WTC11 (cell line): ENCODE measurements around the gene FKBP7. TPM values are rescaled to one million over a fixed set of nuclear protein-coding genes. Genes with fewer than 3 reads are reported as not detected.

Experiments used
- ATAC-seq: fragments of 200-7000 bp; cut with Tn5 transposase; 2 replicates; pipeline ENCODE4 v1.10.0; 2021; ENCODE audit warnings: mild to moderate bottlenecking, moderate library complexity
- CTCF ChIA-PET: fragments of 300-600 bp; sonication (Branson Sonifier 250); formaldehyde crosslinking; loops from one replicate; lab custom pipeline; 2021; ENCODE audit warnings: antibody characterized with exemption; lab: Charles Lee
- POLR2A ChIA-PET: fragments of 350-600 bp; sonication (Branson Sonifier 250); formaldehyde crosslinking; loops from one replicate; lab custom pipeline; 2021; ENCODE audit warnings: antibody characterized with exemption; lab: Charles Lee
- DNase-seq: peaks from one replicate; pipeline ENCODE4 v3.0.0; 2021; ENCODE audit warnings: low spot score
- H3K27ac Mint-ChIP-seq: 2 replicates; pipeline ENCODE4 v1.8.0; 2021; ENCODE audit warnings: mixed read lengths
- H3K27me3 Mint-ChIP-seq: 2 replicates; pipeline ENCODE4 v1.8.0; 2021; ENCODE audit warnings: low read depth, mild to moderate bottlenecking, moderate library complexity, mixed read lengths
- H3K36me3 Mint-ChIP-seq: 2 replicates; pipeline ENCODE4 v1.8.0; 2021; ENCODE audit warnings: mixed read lengths
- H3K4me1 Mint-ChIP-seq: 2 replicates; pipeline ENCODE4 v1.8.0; 2022; ENCODE audit warnings: mixed read lengths
- H3K4me3 Mint-ChIP-seq: 2 replicates; pipeline ENCODE4 v1.8.0; 2021; ENCODE audit warnings: mild to moderate bottlenecking, moderate library complexity, mixed read lengths
- H3K9me3 Mint-ChIP-seq: 2 replicates; pipeline ENCODE4 v1.8.0; 2021; ENCODE audit warnings: mixed read lengths
- ATF1 ChIP-seq: sonication (generic); formaldehyde crosslinking; IDR thresholded peaks from 2 replicates; pipeline ENCODE4 v1.8.1; 2023; ENCODE audit warnings: mild to moderate bottlenecking, moderate library complexity, missing genetic modification reagents
- CDX4 ChIP-seq: fragments of 250-450 bp; sonication (Bioruptor Pico); IDR thresholded peaks from 2 replicates; pipeline ENCODE4 v1.9.0; 2021; ENCODE audit warnings: moderate library complexity, mild to moderate bottlenecking, inconsistent platforms, borderline replicate concordance
- CTCF ChIP-seq: fragments of 200-600 bp; IDR thresholded peaks from 2 replicates; pipeline ENCODE4 v1.8.0; 2022; ENCODE audit warnings: antibody characterized with exemption
- E2F4 ChIP-seq: sonication (generic); formaldehyde crosslinking; IDR thresholded peaks from 2 replicates; pipeline ENCODE4 v1.8.1; 2022; ENCODE audit warnings: low read depth, mild to moderate bottlenecking, moderate library complexity, missing genetic modification reagents, borderline replicate concordance
- FOXP1 ChIP-seq: sonication (generic); formaldehyde crosslinking; IDR thresholded peaks from 2 replicates; pipeline ENCODE4 v1.8.0; 2022; ENCODE audit warnings: missing genetic modification reagents, mild to moderate bottlenecking, moderate library complexity, borderline replicate concordance
- GABPB1 ChIP-seq: sonication (generic); formaldehyde crosslinking; IDR thresholded peaks from 2 replicates; pipeline ENCODE4 v1.8.1; 2023; ENCODE audit warnings: mild to moderate bottlenecking, missing genetic modification reagents
- IRF2 ChIP-seq: sonication (generic); formaldehyde crosslinking; IDR thresholded peaks from 2 replicates; pipeline ENCODE4 v1.8.0; 2022; ENCODE audit warnings: low read depth, missing genetic modification reagents, borderline replicate concordance
- JUN ChIP-seq: sonication (generic); formaldehyde crosslinking; IDR thresholded peaks from 2 replicates; pipeline ENCODE4 v1.8.0; 2023; ENCODE audit warnings: mild to moderate bottlenecking, missing genetic modification reagents
- MYBL2 ChIP-seq: sonication (generic); formaldehyde crosslinking; IDR thresholded peaks from 2 replicates; pipeline ENCODE4 v1.8.1; 2023; ENCODE audit warnings: mild to moderate bottlenecking, moderate library complexity, missing genetic modification reagents
- NFE2L1 ChIP-seq: sonication (generic); formaldehyde crosslinking; IDR thresholded peaks from 2 replicates; pipeline ENCODE4 v1.8.1; 2023; ENCODE audit warnings: missing genetic modification reagents
- NFYB ChIP-seq: sonication (generic); formaldehyde crosslinking; conservative IDR thresholded peaks from 2 replicates; pipeline ENCODE4 v1.8.0; 2022; ENCODE audit warnings: low read depth, missing genetic modification reagents
- TEAD4 ChIP-seq: sonication (generic); formaldehyde crosslinking; IDR thresholded peaks from 2 replicates; pipeline ENCODE4 v1.8.0; 2022; ENCODE audit warnings: mild to moderate bottlenecking, missing genetic modification reagents
- ZNF396 ChIP-seq: fragments of 250-450 bp; sonication (Bioruptor Pico); IDR thresholded peaks from 2 replicates; pipeline ENCODE4 v1.8.0; 2021; ENCODE audit warnings: mild to moderate bottlenecking, moderate library complexity, borderline replicate concordance
- total RNA-seq: library from RNA; stranded (reverse); gene quantifications from 3 replicates; pipeline ENCODE4 v1.2.3, GENCODE V29; 2021
- TF ChIP-seq, protein P1 (sequence below): fragments of 250-450 bp; sonication (Bioruptor Pico); IDR thresholded peaks from 2 replicates; pipeline ENCODE4 v1.9.0; 2021; ENCODE audit warnings: mild to moderate bottlenecking
- TF ChIP-seq, protein P2 (sequence below): sonication (generic); formaldehyde crosslinking; IDR thresholded peaks from 2 replicates; pipeline ENCODE4 v1.8.0; 2023; ENCODE audit warnings: missing genetic modification reagents
- TF ChIP-seq, protein P3 (sequence below): sonication (generic); formaldehyde crosslinking; IDR thresholded peaks from 2 replicates; pipeline ENCODE4 v1.8.1; 2023; ENCODE audit warnings: mild to moderate bottlenecking, moderate library complexity, missing genetic modification reagents
- TF ChIP-seq, protein P4 (sequence below): sonication (generic); formaldehyde crosslinking; IDR thresholded peaks from 2 replicates; pipeline ENCODE4 v1.8.1; 2023; ENCODE audit warnings: mild to moderate bottlenecking, missing genetic modification reagents, moderate library complexity
- TF ChIP-seq, protein P5 (sequence below): sonication (generic); formaldehyde crosslinking; IDR thresholded peaks from 2 replicates; pipeline ENCODE4 v1.8.0; 2022; ENCODE audit warnings: mild to moderate bottlenecking, missing genetic modification reagents
- TF ChIP-seq, protein P6 (sequence below): sonication (generic); formaldehyde crosslinking; IDR thresholded peaks from 2 replicates; pipeline ENCODE4 v1.8.1; 2023; ENCODE audit warnings: mild to moderate bottlenecking, missing genetic modification reagents

Gene FKBP7
- total RNA-seq, 1 experiment from 2014 or later: 3.2 TPM

DNA sequence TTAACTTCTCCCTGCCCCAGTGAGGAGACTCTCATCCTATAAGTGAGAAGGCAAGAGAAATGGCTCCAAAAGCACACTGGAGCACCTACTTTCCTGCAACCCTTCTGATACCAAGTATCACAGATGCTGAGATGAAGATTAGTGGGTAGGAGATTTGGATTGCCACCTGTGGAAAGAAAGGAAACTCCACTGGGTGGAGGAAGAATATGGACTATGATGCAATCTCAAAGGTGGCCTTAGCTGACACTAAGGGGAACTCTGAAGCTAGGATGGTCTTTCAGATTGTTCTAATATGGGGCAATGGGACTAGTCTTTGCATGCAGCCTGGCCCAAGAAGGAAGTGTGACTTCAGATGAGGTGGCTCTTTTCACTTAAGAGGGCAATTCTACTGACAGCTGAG is 49.1 kb downstream of the FKBP7 start:
- Mint-ChIP-seq H3K27ac (no peak overlapping the region; the same call in 1 of the 2 replicates), H3K4me3 (no peak overlapping the region), H3K9me3 (peaks cover 19% of the 10 kb centered on the region), H3K27me3 (peaks cover 6% of the 10 kb centered on the region), H3K4me1 (no peaks in the 10 kb centered on the region), H3K36me3 (peaks cover 61% of the 10 kb centered on the region)
- CTCF ChIA-PET: interaction anchor here (2.4 kb wide), 1 partner anchor 15 kb away, joined by 18 read pairs; no protein-coding TSS in a partner anchor
- peak; percentile 51; the same call in 1 of the 2 replicates for TF ChIP-seq GABPB1 (CRISPR knock-in tag)
- no peak for TF ChIP-seq TEAD4 (CRISPR knock-in tag)
- TF ChIP-seq ATF1: no peak
- TF ChIP-seq, protein P1, sequence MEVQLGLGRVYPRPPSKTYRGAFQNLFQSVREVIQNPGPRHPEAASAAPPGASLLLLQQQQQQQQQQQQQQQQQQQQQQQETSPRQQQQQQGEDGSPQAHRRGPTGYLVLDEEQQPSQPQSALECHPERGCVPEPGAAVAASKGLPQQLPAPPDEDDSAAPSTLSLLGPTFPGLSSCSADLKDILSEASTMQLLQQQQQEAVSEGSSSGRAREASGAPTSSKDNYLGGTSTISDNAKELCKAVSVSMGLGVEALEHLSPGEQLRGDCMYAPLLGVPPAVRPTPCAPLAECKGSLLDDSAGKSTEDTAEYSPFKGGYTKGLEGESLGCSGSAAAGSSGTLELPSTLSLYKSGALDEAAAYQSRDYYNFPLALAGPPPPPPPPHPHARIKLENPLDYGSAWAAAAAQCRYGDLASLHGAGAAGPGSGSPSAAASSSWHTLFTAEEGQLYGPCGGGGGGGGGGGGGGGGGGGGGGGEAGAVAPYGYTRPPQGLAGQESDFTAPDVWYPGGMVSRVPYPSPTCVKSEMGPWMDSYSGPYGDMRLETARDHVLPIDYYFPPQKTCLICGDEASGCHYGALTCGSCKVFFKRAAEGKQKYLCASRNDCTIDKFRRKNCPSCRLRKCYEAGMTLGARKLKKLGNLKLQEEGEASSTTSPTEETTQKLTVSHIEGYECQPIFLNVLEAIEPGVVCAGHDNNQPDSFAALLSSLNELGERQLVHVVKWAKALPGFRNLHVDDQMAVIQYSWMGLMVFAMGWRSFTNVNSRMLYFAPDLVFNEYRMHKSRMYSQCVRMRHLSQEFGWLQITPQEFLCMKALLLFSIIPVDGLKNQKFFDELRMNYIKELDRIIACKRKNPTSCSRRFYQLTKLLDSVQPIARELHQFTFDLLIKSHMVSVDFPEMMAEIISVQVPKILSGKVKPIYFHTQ (CRISPR knock-in tag): no peak
- DNase-seq (no peak), ATAC-seq (no peak)
- POLR2A ChIA-PET: no interaction called here

- CTCF ChIA-PET: interaction anchor here (2.4 kb wide), 1 partner anchor 14 kb away, joined by 18 read pairs; no protein-coding TSS in a partner anchor
- TF ChIP-seq, protein P2, sequence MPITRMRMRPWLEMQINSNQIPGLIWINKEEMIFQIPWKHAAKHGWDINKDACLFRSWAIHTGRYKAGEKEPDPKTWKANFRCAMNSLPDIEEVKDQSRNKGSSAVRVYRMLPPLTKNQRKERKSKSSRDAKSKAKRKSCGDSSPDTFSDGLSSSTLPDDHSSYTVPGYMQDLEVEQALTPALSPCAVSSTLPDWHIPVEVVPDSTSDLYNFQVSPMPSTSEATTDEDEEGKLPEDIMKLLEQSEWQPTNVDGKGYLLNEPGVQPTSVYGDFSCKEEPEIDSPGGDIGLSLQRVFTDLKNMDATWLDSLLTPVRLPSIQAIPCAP (CRISPR knock-in tag): no peak
- TF ChIP-seq GABPB1 (CRISPR knock-in tag): peak; percentile 14; the same call in 1 of the 2 replicates
- TF ChIP-seq JUN (CRISPR knock-in tag): no peak
- TF ChIP-seq FOXP1: no peak
- TF ChIP-seq, all 79 proteins: peak for 1
- POLR2A ChIA-PET: no interaction called here
- DNase-seq (no peak), ATAC-seq (no peak)
- H3K36me3 Mint-ChIP-seq: peaks cover 54% of the 10 kb centered on the region
- no peaks in the 10 kb centered on the region for H3K4me1 Mint-ChIP-seq
- peaks cover 19% of the 10 kb centered on the region for H3K9me3 Mint-ChIP-seq
- no peak overlapping the region for H3K27ac Mint-ChIP-seq
- H3K27me3 Mint-ChIP-seq: peaks cover 6% of the 10 kb centered on the region
- no peak overlapping the region for H3K4me3 Mint-ChIP-seq
Measured at GRCh38 chr2:178428396-178428806, 50.0 kb downstream of the FKBP7 start.

DNA sequence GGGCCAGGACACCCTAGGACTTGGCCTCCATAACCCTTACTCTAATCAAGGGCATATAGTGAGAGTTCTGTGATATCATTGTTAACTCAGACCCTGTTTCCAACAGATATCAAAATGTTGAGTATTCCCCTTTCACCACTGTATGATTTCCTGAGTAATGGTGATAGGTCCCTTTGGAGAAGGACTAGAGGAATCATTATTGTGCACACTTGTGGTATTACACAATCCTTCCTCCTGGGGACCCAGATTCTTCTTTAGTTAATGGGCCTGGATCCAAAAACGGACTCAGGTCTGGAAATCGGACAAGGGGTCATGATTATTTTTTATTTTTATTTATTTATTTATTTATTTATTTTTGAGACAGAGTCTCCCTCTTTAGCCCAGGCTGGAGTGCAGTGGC is 50.9 kb downstream of the FKBP7 start:
- DNase-seq: no peak
- H3K9me3 Mint-ChIP-seq: peaks cover 19% of the 10 kb centered on the region
- H3K36me3 Mint-ChIP-seq: peaks cover 47% of the 10 kb centered on the region
- no peak overlapping the region for H3K27ac Mint-ChIP-seq
- H3K4me3 Mint-ChIP-seq: no peak overlapping the region
- ChIA-PET POLR2A (no interaction called here), CTCF (interaction anchor here (2.4 kb wide), 1 partner anchor 13 kb away, joined by 18 read pairs; no protein-coding TSS in a partner anchor)
- H3K27me3 Mint-ChIP-seq: peaks cover 6% of the 10 kb centered on the region
- H3K4me1 Mint-ChIP-seq: no peaks in the 10 kb centered on the region
- no peak for ATAC-seq
- TF ChIP-seq CDX4 (CRISPR knock-in tag): no peak
- TF ChIP-seq, protein P3, sequence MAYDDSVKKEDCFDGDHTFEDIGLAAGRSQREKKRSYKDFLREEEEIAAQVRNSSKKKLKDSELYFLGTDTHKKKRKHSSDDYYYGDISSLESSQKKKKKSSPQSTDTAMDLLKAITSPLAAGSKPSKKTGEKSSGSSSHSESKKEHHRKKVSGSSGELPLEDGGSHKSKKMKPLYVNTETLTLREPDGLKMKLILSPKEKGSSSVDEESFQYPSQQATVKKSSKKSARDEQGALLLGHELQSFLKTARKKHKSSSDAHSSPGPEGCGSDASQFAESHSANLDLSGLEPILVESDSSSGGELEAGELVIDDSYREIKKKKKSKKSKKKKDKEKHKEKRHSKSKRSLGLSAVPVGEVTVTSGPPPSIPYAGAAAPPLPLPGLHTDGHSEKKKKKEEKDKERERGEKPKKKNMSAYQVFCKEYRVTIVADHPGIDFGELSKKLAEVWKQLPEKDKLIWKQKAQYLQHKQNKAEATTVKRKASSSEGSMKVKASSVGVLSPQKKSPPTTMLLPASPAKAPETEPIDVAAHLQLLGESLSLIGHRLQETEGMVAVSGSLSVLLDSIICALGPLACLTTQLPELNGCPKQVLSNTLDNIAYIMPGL: no peak
- no peak for TF ChIP-seq ZNF396 (CRISPR knock-in tag)
- no peak for TF ChIP-seq MYBL2 (CRISPR knock-in tag)
- TF ChIP-seq, protein P4, sequence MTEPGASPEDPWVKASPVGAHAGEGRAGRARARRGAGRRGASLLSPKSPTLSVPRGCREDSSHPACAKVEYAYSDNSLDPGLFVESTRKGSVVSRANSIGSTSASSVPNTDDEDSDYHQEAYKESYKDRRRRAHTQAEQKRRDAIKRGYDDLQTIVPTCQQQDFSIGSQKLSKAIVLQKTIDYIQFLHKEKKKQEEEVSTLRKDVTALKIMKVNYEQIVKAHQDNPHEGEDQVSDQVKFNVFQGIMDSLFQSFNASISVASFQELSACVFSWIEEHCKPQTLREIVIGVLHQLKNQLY (CRISPR knock-in tag): no peak
- TF ChIP-seq, protein P5, sequence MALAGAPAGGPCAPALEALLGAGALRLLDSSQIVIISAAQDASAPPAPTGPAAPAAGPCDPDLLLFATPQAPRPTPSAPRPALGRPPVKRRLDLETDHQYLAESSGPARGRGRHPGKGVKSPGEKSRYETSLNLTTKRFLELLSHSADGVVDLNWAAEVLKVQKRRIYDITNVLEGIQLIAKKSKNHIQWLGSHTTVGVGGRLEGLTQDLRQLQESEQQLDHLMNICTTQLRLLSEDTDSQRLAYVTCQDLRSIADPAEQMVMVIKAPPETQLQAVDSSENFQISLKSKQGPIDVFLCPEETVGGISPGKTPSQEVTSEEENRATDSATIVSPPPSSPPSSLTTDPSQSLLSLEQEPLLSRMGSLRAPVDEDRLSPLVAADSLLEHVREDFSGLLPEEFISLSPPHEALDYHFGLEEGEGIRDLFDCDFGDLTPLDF (CRISPR knock-in tag): no peak
- TF ChIP-seq IRF2 (CRISPR knock-in tag): no peak
- TF ChIP-seq, protein P6, sequence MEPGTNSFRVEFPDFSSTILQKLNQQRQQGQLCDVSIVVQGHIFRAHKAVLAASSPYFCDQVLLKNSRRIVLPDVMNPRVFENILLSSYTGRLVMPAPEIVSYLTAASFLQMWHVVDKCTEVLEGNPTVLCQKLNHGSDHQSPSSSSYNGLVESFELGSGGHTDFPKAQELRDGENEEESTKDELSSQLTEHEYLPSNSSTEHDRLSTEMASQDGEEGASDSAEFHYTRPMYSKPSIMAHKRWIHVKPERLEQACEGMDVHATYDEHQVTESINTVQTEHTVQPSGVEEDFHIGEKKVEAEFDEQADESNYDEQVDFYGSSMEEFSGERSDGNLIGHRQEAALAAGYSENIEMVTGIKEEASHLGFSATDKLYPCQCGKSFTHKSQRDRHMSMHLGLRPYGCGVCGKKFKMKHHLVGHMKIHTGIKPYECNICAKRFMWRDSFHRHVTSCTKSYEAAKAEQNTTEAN: no peak
- TF ChIP-seq NFYB (CRISPR knock-in tag): no peak
- TF ChIP-seq E2F4 (CRISPR knock-in tag): no peak
- no peak for TF ChIP-seq NFE2L1 (CRISPR knock-in tag)
- TF ChIP-seq CTCF: no peak
